HG02943 (cell line): Measurements from ENCODE around the gene ADARB1.

Source experiments
- ATAC-seq: cut with Tn5 transposase; IDR thresholded peaks from one replicate; pipeline ENCODE4 v1.9.1; 2021; ENCODE audit warnings: mild to moderate bottlenecking, low read depth, moderate library complexity; ENCODE audit not compliant: unreplicated experiment

ADARB1 gene

GRCh38 chr21:45146306-45146705, 71.9 kb downstream of the ADARB1 start:
- no peak for ATAC-seq

- ATAC-seq = no peak
Observed at GRCh38 chr21:45146801-45147200, 72.4 kb downstream of the ADARB1 start.

GRCh38 chr21:45147473-45148315, 73.3 kb downstream of the ADARB1 start:
- ATAC-seq = no peak

GRCh38 chr21:45148316-45148990, 74.1 kb downstream of the ADARB1 start:
- ATAC-seq = no peak

GRCh38 chr21:45149021-45149420, 74.6 kb downstream of the ADARB1 start:
- no peak for ATAC-seq

GRCh38 chr21:45150638-45151131, 76.3 kb downstream of the ADARB1 start:
- ATAC-seq = no peak

- no peak for ATAC-seq
Observed at GRCh38 chr21:45151445-45152160, 77.2 kb downstream of the ADARB1 start.

- ATAC-seq = no peak
Observed at GRCh38 chr21:45152265-45152746, 77.9 kb downstream of the ADARB1 start.

GRCh38 chr21:45153358-45154318, 79.3 kb downstream of the ADARB1 start:
- ATAC-seq = no peak

GRCh38 chr21:45154511-45155508, 80.4 kb downstream of the ADARB1 start:
- ATAC-seq = no peak

GRCh38 chr21:45155910-45156309, 81.5 kb downstream of the ADARB1 start:
- no peak for ATAC-seq

- no peak for ATAC-seq
Observed at GRCh38 chr21:45156459-45156858, 82.1 kb downstream of the ADARB1 start.

GRCh38 chr21:45157932-45158331, 83.6 kb downstream of the ADARB1 start:
- no peak for ATAC-seq

GRCh38 chr21:45158491-45159423, 84.4 kb downstream of the ADARB1 start:
- ATAC-seq = no peak

GRCh38 chr21:45160198-45160597, 85.8 kb downstream of the ADARB1 start:
- no peak for ATAC-seq

- no peak for ATAC-seq
Observed at GRCh38 chr21:45161038-45161945, 86.9 kb downstream of the ADARB1 start.

- no peak for ATAC-seq
Observed at GRCh38 chr21:45162115-45162514, 87.7 kb downstream of the ADARB1 start.
